HepG2 (cell line): ENCODE results near the gene PC. TPM values are rescaled to one million over a fixed set of nuclear protein-coding genes. Genes with fewer than 3 reads are reported as not detected.

ENCODE experiments used
- ATAC-seq: fragments of 200-7000 bp; cut with Tn5 transposase; 3 replicates; pipeline ENCODE4 v1.9.1; 2020; ENCODE audit warnings: mild to moderate bottlenecking, moderate library complexity
- BruUV-seq: library from RNA; stranded (reverse); fragments of 400-500 nt; replicated peaks from 2 replicates; lab custom pipeline; 2021; lab: Mats Ljungman, UMichigan
- CTCF ChIA-PET: fragments of 300-600 bp; formaldehyde crosslinking; extraction: SDS; loops from one replicate; lab custom pipeline; 2021; ENCODE audit warnings: low total read pairs, inconsistent platforms, low intra/inter-chr PET ratio; lab: Yijun Ruan, JAX
- POLR2A ChIA-PET: fragments of 350-600 bp; sonication (Branson Sonifier 250); formaldehyde crosslinking; loops from one replicate; lab custom pipeline; 2020; ENCODE audit warnings: antibody characterized with exemption, inconsistent platforms; lab: Yijun Ruan, JAX
- DNase-seq: peaks from one replicate; pipeline ENCODE4 v3.0.0-alpha.2; 2015; ENCODE audit warnings: low spot score
- FAIRE-seq: peaks from 3 replicates; lab custom pipeline; 2011; peaks lifted over from hg19 to GRCh38; lab: Jason Lieb, UNC
- H2AFZ ChIP-seq: one replicate; pipeline ENCODE4 v1.6.1; 2011; ENCODE audit warnings: low read length, inconsistent platforms
- H3K27ac ChIP-seq: fragments of 300-600 bp; 3 replicates; pipeline ENCODE4 v1.8.0; 2011; ENCODE audit warnings: mixed run types, mild to moderate bottlenecking, mixed read lengths, low read length, inconsistent platforms; ENCODE audit not compliant: insufficient read depth; ENCODE audit errors: extremely low read length
- H3K27me3 ChIP-seq, 2 experiments: fragments of 200-600 bp in 1 of 2; 2 replicates in 1 of 2; 3 replicates in 1 of 2; pipeline versions ENCODE4 v1.6.0 to v1.8.0; 2011; ENCODE audit warnings: low read length in 2 of 2, mild to moderate bottlenecking in 2 of 2, moderate library complexity in 2 of 2, inconsistent platforms in 1 of 2; ENCODE audit not compliant: insufficient read depth in 2 of 2, control insufficient read depth in 1 of 2
- H3K36me3 ChIP-seq, 2 experiments: fragments of 200-600 bp in 1 of 2; replicated peaks in 1 of 2; 2 replicates in 1 of 2; 3 replicates in 1 of 2; pipeline versions ENCODE4 v1.5.1 to v1.8.0; 2011; ENCODE audit warnings: low read length in 2 of 2, inconsistent platforms in 1 of 2; ENCODE audit not compliant: insufficient read depth in 2 of 2, control insufficient read depth in 1 of 2
- H3K4me1 ChIP-seq: 2 replicates; pipeline ENCODE4 v1.5.1; 2012; ENCODE audit warnings: low read length, inconsistent platforms; ENCODE audit not compliant: insufficient read depth
- H3K4me2 ChIP-seq: 2 replicates; pipeline ENCODE4 v1.6.0; 2011; ENCODE audit warnings: low read depth, low read length, inconsistent platforms
- H3K4me3 ChIP-seq, 3 experiments: fragments of 200-600 bp in 1 of 3; sonication (generic), shearing (Covaris generic) in 1 of 3; replicated peaks in 1 of 3; 2 replicates each; pipeline ENCODE4 v1.5.1; 2011 to 2016; ENCODE audit warnings: low read length in 3 of 3, inconsistent platforms in 2 of 3, low read depth in 2 of 3, mild to moderate bottlenecking in 2 of 3, control low read depth in 1 of 3, mixed read lengths in 1 of 3; ENCODE audit not compliant: insufficient read depth in 1 of 3
- H3K79me2 ChIP-seq: one replicate; pipeline ENCODE4 v1.6.1; 2011; ENCODE audit warnings: low read length, inconsistent platforms; ENCODE audit not compliant: insufficient read depth
- H3K9ac ChIP-seq: 2 replicates; pipeline ENCODE4 v1.6.0; 2011; ENCODE audit warnings: mild to moderate bottlenecking, low read depth, low read length, inconsistent platforms; ENCODE audit not compliant: insufficient read depth
- H3K9me3 ChIP-seq: 2 replicates; pipeline ENCODE4 v1.5.1; 2012; ENCODE audit warnings: mild to moderate bottlenecking, low read length
- H4K20me1 ChIP-seq: 2 replicates; pipeline ENCODE4 v1.6.0; 2011; ENCODE audit warnings: inconsistent platforms, mild to moderate bottlenecking, low read length, moderate library complexity; ENCODE audit not compliant: insufficient read depth
- BCLAF1 ChIP-seq: fragments of 450-650 bp; IDR thresholded peaks from 2 replicates; pipeline ENCODE4 v1.6.1; 2017; ENCODE audit warnings: mild to moderate bottlenecking
- HDAC1 ChIP-seq: sonication (generic); formaldehyde crosslinking; IDR thresholded peaks from 2 replicates; pipeline ENCODE4 v1.5.1; 2020; ENCODE audit warnings: mild to moderate bottlenecking, missing genetic modification reagents
- MAFG ChIP-seq: sonication (generic); formaldehyde crosslinking; IDR thresholded peaks from 2 replicates; pipeline ENCODE4 v1.5.1; 2020; ENCODE audit warnings: mild to moderate bottlenecking, missing genetic modification reagents
- RFX3 ChIP-seq: IDR thresholded peaks from 2 replicates; pipeline ENCODE4 v1.6.1; 2016; ENCODE audit warnings: missing biosample characterization, missing genetic modification reagents
- TOPORS ChIP-seq: sonication (generic); formaldehyde crosslinking; IDR thresholded peaks from 2 replicates; pipeline ENCODE4 v1.8.0; 2023; ENCODE audit warnings: mild to moderate bottlenecking, missing genetic modification reagents
- XRCC5 ChIP-seq: fragments of 200-400 bp; formaldehyde crosslinking; optimal IDR thresholded peaks from 2 replicates; pipeline ENCODE3; 2017; ENCODE audit warnings: mild to moderate bottlenecking, low read length
- ZFX ChIP-seq: sonication (generic); formaldehyde crosslinking; IDR thresholded peaks from 2 replicates; pipeline ENCODE4 v1.4.0; 2020; ENCODE audit warnings: mild to moderate bottlenecking, low read depth, missing genetic modification reagents, moderate library complexity
- ZNF674 ChIP-seq: sonication (generic); formaldehyde crosslinking; IDR thresholded peaks from 2 replicates; pipeline ENCODE4 v1.5.0; 2020; ENCODE audit warnings: low read depth, mild to moderate bottlenecking, missing genetic modification reagents
- ZNF720 ChIP-seq: sonication (generic); formaldehyde crosslinking; IDR thresholded peaks from 2 replicates; pipeline ENCODE4 v1.4.0; 2020; ENCODE audit warnings: missing genetic modification reagents
- ZNF775 ChIP-seq: sonication (generic); formaldehyde crosslinking; IDR thresholded peaks from 2 replicates; pipeline ENCODE4 v1.4.0; 2020; ENCODE audit warnings: missing genetic modification reagents, mild to moderate bottlenecking, moderate library complexity, borderline replicate concordance
- ZNF891 ChIP-seq: sonication (generic); formaldehyde crosslinking; IDR thresholded peaks from 2 replicates; pipeline ENCODE4 v1.5.0; 2020; ENCODE audit warnings: mild to moderate bottlenecking, missing genetic modification reagents
- WGBS: methylation state at CpG from one replicate; pipeline ENCODE4 v1.1.6; 2017; ENCODE audit warnings: low lambda C conversion rate; 5-methylcytosine and 5-hydroxymethylcytosine counted together
- in situ Hi-C: cut with HindIII; loops from 2 replicates; pipeline ENCODE4 v1.10.0; 2017; ENCODE audit warnings: low pct_unique_long_range_greater_than_20kb; ENCODE audit not compliant: extremely low pct_ligation_motif_present
- intact Hi-C: fragments of 100-400 bp; cut with micrococcal nuclease; formaldehyde crosslinking; loops from one replicate; pipeline ENCODE4 v1.10.0; 2022; ENCODE audit not compliant: unreplicated experiment
- polyA plus RNA-seq, 8 experiments: library from polyadenylated mRNA; depleted of rRNA in 3 of 8; stranded (reverse) in 7 of 8; unstranded in 1 of 8; fragments of >200 nt; fragmentation: Illumina TruSeq in 4 of 8; extraction: Trizol in 4 of 8; gene quantifications; 2 replicates each; pipeline versions ENCODE4 v1.2.1 to v1.2.3, GENCODE V29; 2011 to 2016; ENCODE audit warnings: low read depth in 4 of 8, missing spikeins in 1 of 8, mixed read lengths in 1 of 8; ENCODE audit not compliant: insufficient read depth in 1 of 8
- total RNA-seq, 5 experiments: library from RNA; depleted of rRNA; stranded (reverse); fragments of >200 nt; fragmentation: Illumina TruSeq; extraction: Trizol; gene quantifications; 2 replicates each; pipeline ENCODE4 v1.2.3, GENCODE V29; 2016; ENCODE audit warnings: low read depth in 1 of 5
- TF ChIP-seq, protein P1 (sequence below): sonication (generic); formaldehyde crosslinking; IDR thresholded peaks from one replicate; pipeline ENCODE4 v1.5.1; 2020; ENCODE audit warnings: mild to moderate bottlenecking, missing genetic modification reagents; ENCODE audit errors: not compliant biosample characterization

Gene PC
- total and polyA plus RNA-seq, 2 of the 13 experiments (the other 11 are each of a cell fraction or from before 2014, with no cell fraction given) = 29.0 to 39.0 TPM

DNA sequence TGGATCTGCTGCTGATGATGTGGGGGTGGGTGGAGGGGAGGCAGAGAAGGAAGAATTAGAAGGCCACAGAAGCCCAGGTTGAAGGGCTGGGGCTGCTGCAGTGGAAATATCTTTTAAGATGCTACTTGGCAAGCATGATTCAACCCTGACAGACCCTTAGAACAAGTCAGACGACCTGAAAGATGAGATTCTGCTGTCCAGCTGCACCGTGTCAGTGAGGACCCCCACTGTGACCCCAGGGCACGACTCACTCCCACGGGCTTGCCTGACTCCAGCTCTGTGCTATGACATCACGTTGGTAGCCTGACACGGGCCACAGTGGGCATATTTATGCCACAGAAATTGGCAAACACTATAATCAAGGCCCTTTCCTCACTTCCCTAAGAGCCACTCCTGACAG lies 65.3 kb downstream of the PC start (continued):
- TF ChIP-seq HDAC1 (CRISPR knock-in tag) (no peak), RFX3 (CRISPR knock-in tag) (no peak), MAFG (CRISPR knock-in tag) (no peak), BCLAF1 (no peak), TOPORS (CRISPR knock-in tag) (no peak), ZNF674 (CRISPR knock-in tag) (no peak), XRCC5 (no peak), ZNF775 (CRISPR knock-in tag) (no peak)
- TF ChIP-seq, all 625 proteins: peak for 0

- intact Hi-C loops (no loop called here), in situ Hi-C loops (no loop called here)
- H3K27ac ChIP-seq = peak overlapping the region; percentile 22
- peak; percentile 88 for DNase-seq
- peaks cover 0 to 19% of the 10 kb centered on the region in 2 experiments; a peak in 2 of 5 replicates for H3K36me3 ChIP-seq
- H3K27me3 ChIP-seq = no peaks in the 10 kb centered on the region
- peaks cover 37% of the 10 kb centered on the region for H3K4me1 ChIP-seq
- H3K4me2 ChIP-seq = no peak overlapping the region
- H3K9me3 ChIP-seq = no peaks in the 10 kb centered on the region
- H4K20me1 ChIP-seq = no peaks in the 10 kb centered on the region
- ATAC-seq = peak; percentile 89
- no peak overlapping the region for H3K9ac ChIP-seq
- no peak overlapping the region for H2AFZ ChIP-seq
- BruUV-seq = no TSS peak
- CTCF ChIA-PET = no interaction called here
- peak; percentile 61 for FAIRE-seq
- H3K4me3 ChIP-seq = no peak overlapping the region
- peaks cover 33% of the 10 kb centered on the region for H3K79me2 ChIP-seq
- 67% methylated on average over 14 of the region's 14 CpGs for WGBS
- POLR2A ChIA-PET = interaction anchor here (1.0 to 2.7 kb wide), 3 partner anchors 10 to 49 kb away, joined by 4 to 18 read pairs (median 7); partner anchors contain the start of gene RCE1
- TF ChIP-seq ZFX (peak; percentile 51; the same call in 1 of the 2 replicates), ZNF891 (CRISPR knock-in tag) (no peak), ZNF720 (CRISPR knock-in tag) (no peak)
- TF ChIP-seq, protein P1, sequence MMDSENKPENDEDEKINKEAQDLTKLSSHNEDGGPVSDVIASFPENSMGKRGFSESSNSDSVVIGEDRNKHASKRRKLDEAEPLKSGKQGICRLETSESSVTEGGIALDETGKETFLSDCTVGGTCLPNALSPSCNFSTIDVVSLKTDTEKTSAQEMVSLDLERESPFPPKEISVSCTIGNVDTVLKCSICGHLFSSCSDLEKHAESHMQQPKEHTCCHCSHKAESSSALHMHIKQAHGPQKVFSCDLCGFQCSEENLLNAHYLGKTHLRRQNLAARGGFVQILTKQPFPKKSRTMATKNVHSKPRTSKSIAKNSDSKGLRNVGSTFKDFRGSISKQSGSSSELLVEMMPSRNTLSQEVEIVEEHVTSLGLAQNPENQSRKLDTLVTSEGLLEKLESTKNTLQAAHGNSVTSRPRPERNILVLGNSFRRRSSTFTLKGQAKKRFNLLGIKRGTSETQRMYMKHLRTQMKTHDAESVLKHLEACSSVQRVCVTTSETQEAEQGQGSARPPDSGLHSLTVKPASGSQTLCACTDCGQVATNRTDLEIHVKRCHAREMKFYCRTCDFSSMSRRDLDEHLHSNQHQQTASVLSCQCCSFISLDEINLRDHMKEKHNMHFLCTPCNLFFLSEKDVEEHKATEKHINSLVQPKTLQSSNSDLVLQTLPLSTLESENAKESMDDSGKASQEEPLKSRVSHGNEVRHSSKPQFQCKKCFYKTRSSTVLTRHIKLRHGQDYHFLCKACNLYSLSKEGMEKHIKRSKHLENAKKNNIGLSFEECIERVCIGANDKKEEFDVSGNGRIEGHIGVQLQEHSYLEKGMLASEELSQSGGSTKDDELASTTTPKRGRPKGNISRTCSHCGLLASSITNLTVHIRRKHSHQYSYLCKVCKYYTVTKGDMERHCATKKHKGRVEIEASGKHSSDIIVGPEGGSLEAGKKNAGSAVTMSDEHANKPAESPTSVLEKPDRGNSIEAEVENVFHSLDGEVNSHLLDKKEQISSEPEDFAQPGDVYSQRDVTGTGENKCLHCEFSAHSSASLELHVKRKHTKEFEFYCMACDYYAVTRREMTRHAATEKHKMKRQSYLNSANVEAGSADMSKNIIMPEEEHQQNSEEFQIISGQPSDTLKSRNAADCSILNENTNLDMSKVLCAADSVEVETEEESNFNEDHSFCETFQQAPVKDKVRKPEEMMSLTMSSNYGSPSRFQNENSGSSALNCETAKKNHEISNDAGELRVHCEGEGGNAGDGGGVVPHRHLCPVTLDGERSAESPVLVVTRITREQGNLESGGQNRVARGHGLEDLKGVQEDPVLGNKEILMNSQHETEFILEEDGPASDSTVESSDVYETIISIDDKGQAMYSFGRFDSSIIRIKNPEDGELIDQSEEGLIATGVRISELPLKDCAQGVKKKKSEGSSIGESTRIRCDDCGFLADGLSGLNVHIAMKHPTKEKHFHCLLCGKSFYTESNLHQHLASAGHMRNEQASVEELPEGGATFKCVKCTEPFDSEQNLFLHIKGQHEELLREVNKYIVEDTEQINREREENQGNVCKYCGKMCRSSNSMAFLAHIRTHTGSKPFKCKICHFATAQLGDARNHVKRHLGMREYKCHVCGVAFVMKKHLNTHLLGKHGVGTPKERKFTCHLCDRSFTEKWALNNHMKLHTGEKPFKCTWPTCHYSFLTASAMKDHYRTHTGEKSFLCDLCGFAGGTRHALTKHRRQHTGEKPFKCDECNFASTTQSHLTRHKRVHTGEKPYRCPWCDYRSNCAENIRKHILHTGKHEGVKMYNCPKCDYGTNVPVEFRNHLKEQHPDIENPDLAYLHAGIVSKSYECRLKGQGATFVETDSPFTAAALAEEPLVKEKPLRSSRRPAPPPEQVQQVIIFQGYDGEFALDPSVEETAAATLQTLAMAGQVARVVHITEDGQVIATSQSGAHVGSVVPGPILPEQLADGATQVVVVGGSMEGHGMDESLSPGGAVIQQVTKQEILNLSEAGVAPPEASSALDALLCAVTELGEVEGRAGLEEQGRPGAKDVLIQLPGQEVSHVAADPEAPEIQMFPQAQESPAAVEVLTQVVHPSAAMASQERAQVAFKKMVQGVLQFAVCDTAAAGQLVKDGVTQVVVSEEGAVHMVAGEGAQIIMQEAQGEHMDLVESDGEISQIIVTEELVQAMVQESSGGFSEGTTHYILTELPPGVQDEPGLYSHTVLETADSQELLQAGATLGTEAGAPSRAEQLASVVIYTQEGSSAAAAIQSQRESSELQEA (CRISPR knock-in tag) = no peak
Measured at GRCh38 chr11:66891851-66892660, 66.1 kb downstream of the PC start.
